ENCODE data around the gene KIF26B. TPM values are rescaled to one million over a fixed set of nuclear protein-coding genes. Genes with fewer than 3 reads are reported as not detected.

The KIF26B gene
- total and polyA plus RNA-seq, 2 experiments from 2014 or later: 0.03 to 0.76 TPM

DNA sequence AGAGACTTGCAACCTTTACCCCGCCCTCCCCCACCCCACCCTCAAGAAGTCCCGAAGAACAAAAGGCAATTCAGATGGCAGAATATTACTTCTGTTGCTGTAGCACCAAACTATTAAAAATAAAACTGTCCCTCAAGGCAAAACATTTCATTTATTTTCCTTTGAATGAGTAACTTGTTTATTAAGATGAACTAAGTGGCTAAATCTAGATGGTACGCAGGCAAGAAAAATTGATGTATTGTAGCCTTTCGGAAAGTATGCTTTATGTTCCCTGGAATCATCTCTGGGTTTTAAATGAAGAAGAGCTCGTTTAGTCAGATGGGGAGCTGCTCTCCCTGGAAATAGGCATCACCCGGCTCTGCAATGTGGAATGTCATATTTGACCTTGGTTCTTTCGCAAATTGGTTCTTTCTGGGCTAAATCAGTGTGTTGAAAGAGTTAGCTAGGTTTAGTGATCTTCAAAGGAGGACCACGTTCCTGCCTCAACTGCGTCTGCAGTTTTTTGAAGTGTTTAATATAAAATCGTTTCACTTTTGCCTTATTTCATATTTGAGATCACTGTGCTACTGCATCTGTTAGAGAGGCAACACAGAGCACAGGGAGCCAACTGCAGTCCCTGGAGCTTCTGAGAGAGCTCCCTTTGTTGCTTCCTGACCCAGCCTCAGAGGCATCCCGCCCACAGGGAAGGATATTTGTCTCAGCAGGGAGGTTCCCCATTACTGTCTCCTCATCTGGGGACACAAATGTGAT, 61.8 kb downstream of the KIF26B start:
- Histone ChIP-seq H3K36me3 (ENCODE audit: insufficient read depth) (no peaks in the 10 kb centered on the region), H3K4me2 (peak overlapping the region; percentile 5; the same call in 1 of the 2 replicates), H4K20me1 (replicated peaks; ENCODE audit: insufficient read depth) (no peaks in the 10 kb centered on the region), H3K27ac (ENCODE audit: low read depth) (no peak overlapping the region), H3F3A (replicated peaks; ENCODE audit: low read depth) (no peaks in the 10 kb centered on the region), H3K4me3 (no peak overlapping the region), H3K4me1 (ENCODE audit: insufficient read depth) (peaks cover 14% of the 10 kb centered on the region; the same call in 1 of the 2 replicates), H3K9me2 (ENCODE audit: insufficient read depth) (no peaks in the 10 kb centered on the region), H3K27me3 (ENCODE audit: insufficient read depth) (no peaks in the 10 kb centered on the region), H3K79me2 (replicated peaks; ENCODE audit: insufficient read depth) (no peaks in the 10 kb centered on the region), H2AFZ (peak overlapping the region; percentile 61; the same call in 1 of the 2 replicates)
- H3K27me3 Mint-ChIP-seq (ENCODE audit: insufficient read depth, low read depth, poor library complexity): peaks cover 4% of the 10 kb centered on the region
- TF ChIP-seq JUNB (IDR thresholded peaks at IDR 0.05; ENCODE audit: unreplicated experiment) (no peak), POLR2AphosphoS5 (IDR thresholded peaks at IDR 0.05; ENCODE audit: low read depth) (no peak), CREB1 (CRISPR knock-in tag; IDR thresholded peaks at IDR 0.05; ENCODE audit: low read depth) (no peak), STAT1 (IDR thresholded peaks at IDR 0.05; ENCODE audit: unreplicated experiment) (no peak), EZH2phosphoT487 (IDR thresholded peaks at IDR 0.05; ENCODE audit: unreplicated experiment) (no peak), REST (IDR thresholded peaks at IDR 0.05; ENCODE audit: unreplicated experiment) (no peak), ZNF114 (CRISPR knock-in tag; IDR thresholded peaks at IDR 0.05) (no peak), NANOG (IDR thresholded peaks at IDR 0.05; ENCODE audit: borderline replicate concordance) (no peak), ZNF331 (CRISPR knock-in tag; IDR thresholded peaks at IDR 0.05; ENCODE audit: low read depth) (no peak), CTCF (conservative IDR thresholded peaks at IDR 0.05; ENCODE audit: low read depth in 2 of 2) (no peak), EZH2 (IDR thresholded peaks at IDR 0.05; ENCODE audit: low read depth, unreplicated experiment) (no peak)
- TF ChIP-seq, protein P1, sequence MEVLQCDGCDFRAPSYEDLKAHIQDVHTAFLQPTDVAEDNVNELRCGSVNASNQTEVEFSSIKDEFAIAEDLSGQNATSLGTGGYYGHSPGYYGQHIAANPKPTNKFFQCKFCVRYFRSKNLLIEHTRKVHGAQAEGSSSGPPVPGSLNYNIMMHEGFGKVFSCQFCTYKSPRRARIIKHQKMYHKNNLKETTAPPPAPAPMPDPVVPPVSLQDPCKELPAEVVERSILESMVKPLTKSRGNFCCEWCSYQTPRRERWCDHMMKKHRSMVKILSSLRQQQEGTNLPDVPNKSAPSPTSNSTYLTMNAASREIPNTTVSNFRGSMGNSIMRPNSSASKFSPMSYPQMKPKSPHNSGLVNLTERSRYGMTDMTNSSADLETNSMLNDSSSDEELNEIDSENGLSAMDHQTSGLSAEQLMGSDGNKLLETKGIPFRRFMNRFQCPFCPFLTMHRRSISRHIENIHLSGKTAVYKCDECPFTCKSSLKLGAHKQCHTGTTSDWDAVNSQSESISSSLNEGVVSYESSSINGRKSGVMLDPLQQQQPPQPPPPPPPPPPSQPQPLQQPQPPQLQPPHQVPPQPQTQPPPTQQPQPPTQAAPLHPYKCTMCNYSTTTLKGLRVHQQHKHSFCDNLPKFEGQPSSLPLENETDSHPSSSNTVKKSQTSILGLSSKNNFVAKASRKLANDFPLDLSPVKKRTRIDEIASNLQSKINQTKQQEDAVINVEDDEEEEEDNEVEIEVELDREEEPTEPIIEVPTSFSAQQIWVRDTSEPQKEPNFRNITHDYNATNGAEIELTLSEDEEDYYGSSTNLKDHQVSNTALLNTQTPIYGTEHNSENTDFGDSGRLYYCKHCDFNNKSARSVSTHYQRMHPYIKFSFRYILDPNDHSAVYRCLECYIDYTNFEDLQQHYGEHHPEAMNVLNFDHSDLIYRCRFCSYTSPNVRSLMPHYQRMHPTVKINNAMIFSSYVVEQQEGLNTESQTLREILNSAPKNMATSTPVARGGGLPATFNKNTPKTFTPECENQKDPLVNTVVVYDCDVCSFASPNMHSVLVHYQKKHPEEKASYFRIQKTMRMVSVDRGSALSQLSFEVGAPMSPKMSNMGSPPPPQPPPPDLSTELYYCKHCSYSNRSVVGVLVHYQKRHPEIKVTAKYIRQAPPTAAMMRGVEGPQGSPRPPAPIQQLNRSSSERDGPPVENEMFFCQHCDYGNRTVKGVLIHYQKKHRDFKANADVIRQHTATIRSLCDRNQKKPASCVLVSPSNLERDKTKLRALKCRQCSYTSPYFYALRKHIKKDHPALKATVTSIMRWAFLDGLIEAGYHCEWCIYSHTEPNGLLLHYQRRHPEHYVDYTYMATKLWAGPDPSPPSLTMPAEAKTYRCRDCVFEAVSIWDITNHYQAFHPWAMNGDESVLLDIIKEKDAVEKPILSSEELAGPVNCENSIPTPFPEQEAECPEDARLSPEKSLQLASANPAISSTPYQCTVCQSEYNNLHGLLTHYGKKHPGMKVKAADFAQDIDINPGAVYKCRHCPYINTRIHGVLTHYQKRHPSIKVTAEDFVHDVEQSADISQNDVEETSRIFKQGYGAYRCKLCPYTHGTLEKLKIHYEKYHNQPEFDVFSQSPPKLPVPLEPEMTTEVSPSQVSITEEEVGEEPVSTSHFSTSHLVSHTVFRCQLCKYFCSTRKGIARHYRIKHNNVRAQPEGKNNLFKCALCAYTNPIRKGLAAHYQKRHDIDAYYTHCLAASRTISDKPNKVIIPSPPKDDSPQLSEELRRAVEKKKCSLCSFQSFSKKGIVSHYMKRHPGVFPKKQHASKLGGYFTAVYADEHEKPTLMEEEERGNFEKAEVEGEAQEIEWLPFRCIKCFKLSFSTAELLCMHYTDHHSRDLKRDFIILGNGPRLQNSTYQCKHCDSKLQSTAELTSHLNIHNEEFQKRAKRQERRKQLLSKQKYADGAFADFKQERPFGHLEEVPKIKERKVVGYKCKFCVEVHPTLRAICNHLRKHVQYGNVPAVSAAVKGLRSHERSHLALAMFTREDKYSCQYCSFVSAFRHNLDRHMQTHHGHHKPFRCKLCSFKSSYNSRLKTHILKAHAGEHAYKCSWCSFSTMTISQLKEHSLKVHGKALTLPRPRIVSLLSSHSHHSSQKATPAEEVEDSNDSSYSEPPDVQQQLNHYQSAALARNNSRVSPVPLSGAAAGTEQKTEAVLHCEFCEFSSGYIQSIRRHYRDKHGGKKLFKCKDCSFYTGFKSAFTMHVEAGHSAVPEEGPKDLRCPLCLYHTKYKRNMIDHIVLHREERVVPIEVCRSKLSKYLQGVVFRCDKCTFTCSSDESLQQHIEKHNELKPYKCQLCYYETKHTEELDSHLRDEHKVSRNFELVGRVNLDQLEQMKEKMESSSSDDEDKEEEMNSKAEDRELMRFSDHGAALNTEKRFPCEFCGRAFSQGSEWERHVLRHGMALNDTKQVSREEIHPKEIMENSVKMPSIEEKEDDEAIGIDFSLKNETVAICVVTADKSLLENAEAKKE (CRISPR knock-in tag; IDR thresholded peaks at IDR 0.05): no peak
- TF ChIP-seq, protein P2, sequence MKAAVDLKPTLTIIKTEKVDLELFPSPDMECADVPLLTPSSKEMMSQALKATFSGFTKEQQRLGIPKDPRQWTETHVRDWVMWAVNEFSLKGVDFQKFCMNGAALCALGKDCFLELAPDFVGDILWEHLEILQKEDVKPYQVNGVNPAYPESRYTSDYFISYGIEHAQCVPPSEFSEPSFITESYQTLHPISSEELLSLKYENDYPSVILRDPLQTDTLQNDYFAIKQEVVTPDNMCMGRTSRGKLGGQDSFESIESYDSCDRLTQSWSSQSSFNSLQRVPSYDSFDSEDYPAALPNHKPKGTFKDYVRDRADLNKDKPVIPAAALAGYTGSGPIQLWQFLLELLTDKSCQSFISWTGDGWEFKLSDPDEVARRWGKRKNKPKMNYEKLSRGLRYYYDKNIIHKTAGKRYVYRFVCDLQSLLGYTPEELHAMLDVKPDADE (IDR thresholded peaks at IDR 0.05): no peak
- ATAC-seq: peak; percentile 85
- no peaks in the 10 kb centered on the region for H3K36me3 Mint-ChIP-seq (ENCODE audit: low read depth)
- DNase-seq (ENCODE audit: low spot score): peak; percentile 34
- peaks cover 15% of the 10 kb centered on the region for H3K4me1 Mint-ChIP-seq
- peak overlapping the region; percentile 25; the same call in 1 of the 2 replicates for H3K27ac Mint-ChIP-seq
- H3K9me3 Mint-ChIP-seq: no peaks in the 10 kb centered on the region
- H3K4me3 Mint-ChIP-seq: no peak overlapping the region
